HepG2 (cell line): ENCODE results near the gene MAN2C1. TPM values are rescaled to one million over a fixed set of nuclear protein-coding genes. Genes with fewer than 3 reads are reported as not detected.
A peak's percentile ranks its signal among the peaks of the same experiment; 100 is the strongest.

Experiments used
- ATM ChIP-seq: fragments of 450-650 bp; IDR thresholded peaks from 2 replicates; pipeline ENCODE4 v1.7.1; 2017; ENCODE audit warnings: mild to moderate bottlenecking, borderline replicate concordance
- CHCHD3 ChIP-seq: sonication (generic); formaldehyde crosslinking; IDR thresholded peaks from 2 replicates; pipeline ENCODE4 v1.8.0; 2022; ENCODE audit warnings: mild to moderate bottlenecking, missing genetic modification reagents, moderate library complexity
- DR1 ChIP-seq: sonication (generic); formaldehyde crosslinking; IDR thresholded peaks from 2 replicates; pipeline ENCODE4 v1.8.0; 2021; ENCODE audit warnings: mild to moderate bottlenecking, missing genetic modification reagents, inconsistent platforms
- HIVEP1 ChIP-seq: sonication (generic); formaldehyde crosslinking; IDR thresholded peaks from 2 replicates; pipeline ENCODE4 v1.4.0; 2020; ENCODE audit warnings: mild to moderate bottlenecking, missing genetic modification reagents
- HOXA5 ChIP-seq: sonication (generic); formaldehyde crosslinking; IDR thresholded peaks from 2 replicates; pipeline ENCODE4 v1.4.0; 2020; ENCODE audit warnings: missing genetic modification reagents
- JUNB ChIP-seq: sonication (generic); formaldehyde crosslinking; IDR thresholded peaks from 2 replicates; pipeline ENCODE4 v1.8.0; 2022; ENCODE audit warnings: missing genetic modification reagents, mild to moderate bottlenecking, borderline replicate concordance
- KDM2A ChIP-seq: sonication (generic); formaldehyde crosslinking; IDR thresholded peaks from 2 replicates; pipeline ENCODE4 v1.4.0; 2020; ENCODE audit warnings: low read depth, missing genetic modification reagents, borderline replicate concordance
- KDM6A ChIP-seq: IDR thresholded peaks from 2 replicates; pipeline ENCODE4 v1.6.1; 2016; ENCODE audit warnings: low read depth
- NPAS2 ChIP-seq: sonication (generic); formaldehyde crosslinking; IDR thresholded peaks from 2 replicates; pipeline ENCODE4 v1.8.0; 2022; ENCODE audit warnings: mild to moderate bottlenecking, missing genetic modification reagents, borderline replicate concordance
- PAF1 ChIP-seq: IDR thresholded peaks from 2 replicates; pipeline ENCODE4 v1.6.1; 2016; ENCODE audit warnings: missing genetic modification reagents, missing compliant biosample characterization
- PHF21A ChIP-seq: sonication (generic); formaldehyde crosslinking; IDR thresholded peaks from 2 replicates; pipeline ENCODE4 v1.5.0; 2020; ENCODE audit warnings: mild to moderate bottlenecking, missing genetic modification reagents
- RAD21 ChIP-seq: fragments of 450-650 bp; formaldehyde crosslinking; IDR thresholded peaks from 2 replicates; pipeline ENCODE4 v1.5.0; 2020; ENCODE audit warnings: mild to moderate bottlenecking
- SMAD3 ChIP-seq: sonication (generic); formaldehyde crosslinking; IDR thresholded peaks from 2 replicates; pipeline ENCODE4 v1.4.0; 2020; ENCODE audit warnings: missing genetic modification reagents
- SMARCC2 ChIP-seq: fragments of 450-650 bp; IDR thresholded peaks from 2 replicates; pipeline ENCODE4 v1.6.1; 2017; ENCODE audit warnings: antibody characterized with exemption, mild to moderate bottlenecking
- TBX2 ChIP-seq: sonication (generic); formaldehyde crosslinking; IDR thresholded peaks from 2 replicates; pipeline ENCODE4 v1.5.0; 2020; ENCODE audit warnings: missing genetic modification reagents, mild to moderate bottlenecking, borderline replicate concordance
- YEATS4 ChIP-seq: sonication (generic); formaldehyde crosslinking; IDR thresholded peaks from 2 replicates; pipeline ENCODE4 v1.4.0; 2020; ENCODE audit warnings: missing genetic modification reagents, borderline replicate concordance
- ZEB1 ChIP-seq: IDR thresholded peaks from 2 replicates; pipeline ENCODE4 v1.6.1; 2012; ENCODE audit warnings: mild to moderate bottlenecking, low read depth, inconsistent platforms; ENCODE audit not compliant: insufficient replicate concordance
- ZFP41 ChIP-seq: sonication (generic); formaldehyde crosslinking; IDR thresholded peaks from 2 replicates; pipeline ENCODE4 v1.4.0; 2020; ENCODE audit warnings: mild to moderate bottlenecking, missing genetic modification reagents, borderline replicate concordance
- ZNF207 ChIP-seq: fragments of 450-650 bp; IDR thresholded peaks from 2 replicates; pipeline ENCODE4 v1.6.1; 2016; ENCODE audit warnings: antibody characterized with exemption, borderline replicate concordance
- ZNF3 ChIP-seq: IDR thresholded peaks from 2 replicates; pipeline ENCODE4 v1.7.0; 2017; ENCODE audit warnings: inconsistent platforms
- ZNF33A ChIP-seq: sonication (generic); formaldehyde crosslinking; IDR thresholded peaks from 2 replicates; pipeline ENCODE4 v1.5.1; 2020; ENCODE audit warnings: missing genetic modification reagents, mild to moderate bottlenecking, moderate library complexity, borderline replicate concordance
- ZNF343 ChIP-seq: sonication (generic); formaldehyde crosslinking; IDR thresholded peaks from 2 replicates; pipeline ENCODE4 v1.4.0; 2020; ENCODE audit warnings: mild to moderate bottlenecking, missing genetic modification reagents
- ZNF382 ChIP-seq: sonication (generic); formaldehyde crosslinking; IDR thresholded peaks from 2 replicates; pipeline ENCODE4 v1.5.0; 2020; ENCODE audit warnings: missing genetic modification reagents, mild to moderate bottlenecking, borderline replicate concordance
- ZSCAN12 ChIP-seq: sonication (generic); formaldehyde crosslinking; IDR thresholded peaks from 2 replicates; pipeline ENCODE4 v1.9.0; 2021; ENCODE audit warnings: mild to moderate bottlenecking, missing genetic modification reagents
- ZSCAN29 ChIP-seq: sonication (generic); formaldehyde crosslinking; conservative IDR thresholded peaks from 2 replicates; pipeline ENCODE4 v1.4.0; 2020; ENCODE audit warnings: mild to moderate bottlenecking, missing genetic modification reagents
- polyA plus RNA-seq, 8 experiments: library from polyadenylated mRNA; depleted of rRNA in 3 of 8; stranded (reverse) in 7 of 8; unstranded in 1 of 8; fragments of >200 nt; fragmentation: Illumina TruSeq in 4 of 8; extraction: Trizol in 4 of 8; gene quantifications; 2 replicates each; pipeline versions ENCODE4 v1.2.1 to v1.2.3, GENCODE V29; 2011 to 2016; ENCODE audit warnings: low read depth in 4 of 8, missing spikeins in 1 of 8, mixed read lengths in 1 of 8; ENCODE audit not compliant: insufficient read depth in 1 of 8
- total RNA-seq, 5 experiments: library from RNA; depleted of rRNA; stranded (reverse); fragments of >200 nt; fragmentation: Illumina TruSeq; extraction: Trizol; gene quantifications; 2 replicates each; pipeline ENCODE4 v1.2.3, GENCODE V29; 2016; ENCODE audit warnings: low read depth in 1 of 5
- TF ChIP-seq, protein P1 (sequence below), 2 experiments: sonication (generic) in 1 of 2; formaldehyde crosslinking in 1 of 2; IDR thresholded peaks; 2 replicates each; pipeline versions ENCODE4 v1.4.0 to v1.6.1; 2018 to 2020; ENCODE audit warnings: missing genetic modification reagents in 2 of 2, borderline replicate concordance in 1 of 2, low read depth in 1 of 2, mild to moderate bottlenecking in 1 of 2, missing biosample characterization in 1 of 2
- TF ChIP-seq, protein P2 (sequence below): sonication (generic); formaldehyde crosslinking; IDR thresholded peaks from 2 replicates; pipeline ENCODE4 v1.8.1; 2023; ENCODE audit warnings: mild to moderate bottlenecking, missing genetic modification reagents, borderline replicate concordance

MAN2C1 gene
- total and polyA plus RNA-seq, 2 of the 13 experiments (the other 11 are each of a cell fraction or from before 2014, with no cell fraction given): 62.6 to 71.0 TPM

DNA sequence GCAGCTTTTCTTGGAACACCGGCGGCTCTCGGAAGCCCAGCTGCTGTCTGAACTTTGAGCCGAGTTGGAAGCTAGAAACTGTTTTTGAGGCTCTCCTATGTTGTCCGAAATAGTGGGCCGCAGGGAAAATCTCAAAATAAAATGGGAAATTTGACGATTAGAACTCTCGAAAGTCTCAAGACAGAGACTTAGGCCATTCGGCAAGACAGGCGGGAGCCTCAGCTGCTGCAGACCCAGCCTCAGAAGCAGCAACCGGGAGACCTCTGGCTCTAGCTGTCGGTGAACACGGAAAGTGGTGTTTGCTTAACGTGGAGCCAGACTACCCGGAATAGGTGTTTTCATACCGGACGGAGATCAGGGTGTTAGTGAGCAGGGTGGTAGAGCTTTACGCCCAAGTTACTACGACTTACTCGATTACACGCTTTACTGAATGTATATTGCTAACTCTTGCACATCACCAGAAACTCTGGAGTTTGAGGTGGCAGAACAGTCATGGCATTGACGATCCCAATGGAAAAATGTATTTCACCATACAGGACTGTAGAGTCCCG lies 357 bp upstream of the MAN2C1 start (continued):
- TF ChIP-seq SMARCC2 (no peak), ZSCAN12 (CRISPR knock-in tag) (0 out of 2 replicates have a peak, but pooled peaks have one; percentile 46), ZNF343 (CRISPR knock-in tag) (no peak), JUNB (CRISPR knock-in tag) (no peak), KDM6A (CRISPR knock-in tag) (0 out of 2 replicates have a peak, but pooled peaks have one; percentile 37), RAD21 (no peak), KDM2A (CRISPR knock-in tag) (no peak), CHCHD3 (no peak), ZSCAN29 (CRISPR knock-in tag) (no peak), YEATS4 (CRISPR knock-in tag) (no peak), ZNF382 (CRISPR knock-in tag) (no peak), PAF1 (peak; percentile 45; the same call in 1 of the 2 replicates), HOXA5 (CRISPR knock-in tag) (no peak), ZFP41 (no peak), NPAS2 (CRISPR knock-in tag) (no peak), PHF21A (CRISPR knock-in tag) (peak; percentile 90; the same call in 1 of the 2 replicates), DR1 (no peak), TBX2 (CRISPR knock-in tag) (no peak), ZNF207 (no peak), ZNF3 (CRISPR knock-in tag) (no peak), HIVEP1 (no peak), SMAD3 (CRISPR knock-in tag) (0 out of 2 replicates have a peak, but pooled peaks have one; percentile 0), ZEB1 (no peak), ZNF33A (CRISPR knock-in tag) (no peak), ATM (no peak)
- TF ChIP-seq, protein P1, sequence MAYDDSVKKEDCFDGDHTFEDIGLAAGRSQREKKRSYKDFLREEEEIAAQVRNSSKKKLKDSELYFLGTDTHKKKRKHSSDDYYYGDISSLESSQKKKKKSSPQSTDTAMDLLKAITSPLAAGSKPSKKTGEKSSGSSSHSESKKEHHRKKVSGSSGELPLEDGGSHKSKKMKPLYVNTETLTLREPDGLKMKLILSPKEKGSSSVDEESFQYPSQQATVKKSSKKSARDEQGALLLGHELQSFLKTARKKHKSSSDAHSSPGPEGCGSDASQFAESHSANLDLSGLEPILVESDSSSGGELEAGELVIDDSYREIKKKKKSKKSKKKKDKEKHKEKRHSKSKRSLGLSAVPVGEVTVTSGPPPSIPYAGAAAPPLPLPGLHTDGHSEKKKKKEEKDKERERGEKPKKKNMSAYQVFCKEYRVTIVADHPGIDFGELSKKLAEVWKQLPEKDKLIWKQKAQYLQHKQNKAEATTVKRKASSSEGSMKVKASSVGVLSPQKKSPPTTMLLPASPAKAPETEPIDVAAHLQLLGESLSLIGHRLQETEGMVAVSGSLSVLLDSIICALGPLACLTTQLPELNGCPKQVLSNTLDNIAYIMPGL (CRISPR knock-in tag; IDR thresholded peaks at IDR 0.05; ENCODE audit: borderline replicate concordance in 1 of 2, low read depth in 1 of 2): peak in 1 of 2 experiments; percentile 25; a peak in 1 of 4 replicates
- TF ChIP-seq, protein P2, sequence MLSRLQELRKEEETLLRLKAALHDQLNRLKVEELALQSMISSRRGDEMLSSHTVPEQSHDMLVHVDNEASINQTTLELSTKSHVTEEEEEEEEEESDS (CRISPR knock-in tag): no peak
